NCI-H748 (cell line): Measurements from ENCODE around the gene XRN1.
"Not testable (repeated sequence)": the region's sequence is repeated elsewhere in the genome, so short reads cannot be mapped to it uniquely, and the experiment has no call there.

Source experiments
- DNase-seq: peaks from one replicate; lab custom pipeline; 2025; ENCODE audit not compliant: unreplicated experiment; lab: John Stamatoyannopoulos, UW

The XRN1 gene

GRCh38 chr3:142337994-142338393, 109.8 kb downstream of the XRN1 start:
- DNase-seq: no peak

- DNase-seq: no peak
Observed at GRCh38 chr3:142332390-142332789, 115.4 kb downstream of the XRN1 start.

GRCh38 chr3:142324275-142324953, 123.4 kb downstream of the XRN1 start:
- not testable (repeated sequence) for DNase-seq

- DNase-seq: no peak
Observed at GRCh38 chr3:142319912-142320311, 127.9 kb downstream of the XRN1 start.

GRCh38 chr3:142319094-142319493, 128.7 kb downstream of the XRN1 start:
- no peak for DNase-seq

GRCh38 chr3:142318331-142318730, 129.5 kb downstream of the XRN1 start:
- no peak for DNase-seq

- not testable (repeated sequence) for DNase-seq
Observed at GRCh38 chr3:142315978-142316388, 131.9 kb downstream of the XRN1 start.

- DNase-seq: no peak
Observed at GRCh38 chr3:142315083-142315482, 132.8 kb downstream of the XRN1 start.

- DNase-seq: no peak
Observed at GRCh38 chr3:142310439-142310838, 137.4 kb downstream of the XRN1 start.

GRCh38 chr3:142302847-142303246, 145.0 kb downstream of the XRN1 start:
- not testable (repeated sequence) for DNase-seq

GRCh38 chr3:142298626-142299025, 149.2 kb downstream of the XRN1 start:
- no peak for DNase-seq

- no peak for DNase-seq
Observed at GRCh38 chr3:142296507-142296906, 151.3 kb downstream of the XRN1 start.

GRCh38 chr3:142287866-142288638, 159.8 kb downstream of the XRN1 start:
- no peak for DNase-seq

- peak; percentile 13 for DNase-seq
Observed at GRCh38 chr3:142285083-142285517, 162.7 kb downstream of the XRN1 start.

GRCh38 chr3:142282503-142282902, 165.3 kb downstream of the XRN1 start:
- DNase-seq: no peak

- no peak for DNase-seq
Observed at GRCh38 chr3:142281474-142281873, 166.4 kb downstream of the XRN1 start.

- peak; percentile 64 for DNase-seq
Observed at GRCh38 chr3:142279965-142280590, 167.8 kb downstream of the XRN1 start.

GRCh38 chr3:142278451-142278850, 169.4 kb downstream of the XRN1 start:
- DNase-seq: no peak

- DNase-seq: no peak
Observed at GRCh38 chr3:142276781-142277180, 171.1 kb downstream of the XRN1 start.

- DNase-seq: no peak
Observed at GRCh38 chr3:142275856-142276255, 172.0 kb downstream of the XRN1 start.

GRCh38 chr3:142274908-142275307, 172.9 kb downstream of the XRN1 start:
- DNase-seq: no peak

- peak; percentile 4 for DNase-seq
Observed at GRCh38 chr3:142273501-142273900, 174.3 kb downstream of the XRN1 start.
